Natural killer cell (primary cell): ENCODE measurements around the gene KRTCAP2. TPM values are rescaled to one million over a fixed set of nuclear protein-coding genes. Genes with fewer than 3 reads are reported as not detected.

Experiments used
- ATAC-seq, 3 donors: fragments of 150-1000 bp in 2 of 3; fragments of 200-7000 bp in 1 of 3; cut with Tn5 transposase; 1 replicate in 1 of 3; 2 replicates in 2 of 3; pipeline ENCODE4 v1.10.0; 2021; ENCODE audit warnings: mild to moderate bottlenecking in 2 of 3, moderate library complexity in 2 of 3
- DNase-seq, 2 donors: peaks; one replicate each; pipeline versions ENCODE4 v3.0.0 to v3.0.0-alpha.2; 2013 to 2021; ENCODE audit warnings: mixed read lengths in 1 of 2
- H3K27ac ChIP-seq: one replicate; pipeline ENCODE4 v1.5.1; 2013; ENCODE audit warnings: mild to moderate bottlenecking, low read length
- H3K27me3 ChIP-seq: one replicate; pipeline ENCODE4 v1.6.1; 2013; ENCODE audit warnings: low read length; ENCODE audit not compliant: control insufficient read depth, insufficient read depth
- H3K36me3 ChIP-seq: one replicate; pipeline ENCODE4 v1.6.1; 2013; ENCODE audit warnings: low read length; ENCODE audit not compliant: control insufficient read depth, insufficient read depth
- H3K4me1 ChIP-seq: one replicate; pipeline ENCODE4 v1.6.1; 2013; ENCODE audit warnings: low read length; ENCODE audit not compliant: control insufficient read depth, insufficient read depth
- H3K4me3 ChIP-seq: one replicate; pipeline ENCODE4 v1.5.1; 2013; ENCODE audit warnings: low read length
- H3K9me3 ChIP-seq: one replicate; pipeline ENCODE4 v1.6.1; 2013; ENCODE audit warnings: low read length; ENCODE audit not compliant: control insufficient read depth, insufficient read depth
- H3K27ac Mint-ChIP-seq, 2 donors: one replicate each; pipeline ENCODE4 v1.8.0; 2022; ENCODE audit warnings: mild to moderate bottlenecking in 2 of 2, mixed read lengths in 2 of 2, moderate library complexity in 1 of 2
- H3K27me3 Mint-ChIP-seq, 2 donors: one replicate each; pipeline ENCODE4 v1.8.0; 2022; ENCODE audit warnings: low read depth in 2 of 2, mixed read lengths in 2 of 2
- H3K36me3 Mint-ChIP-seq: one replicate; pipeline ENCODE4 v1.8.0; 2022; ENCODE audit warnings: mixed read lengths
- H3K4me1 Mint-ChIP-seq, 2 donors: one replicate each; pipeline ENCODE4 v1.8.0; 2022; ENCODE audit warnings: mixed read lengths in 2 of 2
- H3K4me3 Mint-ChIP-seq: one replicate; pipeline ENCODE4 v1.8.0; 2022; ENCODE audit warnings: mild to moderate bottlenecking, moderate library complexity, mixed read lengths
- H3K9me3 Mint-ChIP-seq, 2 donors: one replicate each; pipeline ENCODE4 v1.8.0; 2022; ENCODE audit warnings: mixed read lengths in 2 of 2
- WGBS: methylation state at CpG from one replicate; pipeline ENCODE4 v1.1.7; 2013; ENCODE audit warnings: missing lambda C conversion rate; ENCODE audit not compliant: insufficient coverage; 5-methylcytosine and 5-hydroxymethylcytosine counted together
- intact Hi-C: fragments of 100-400 bp; cut with micrococcal nuclease; formaldehyde crosslinking; loops from one replicate; pipeline ENCODE4 v1.14.2; 2022
- total RNA-seq, 4 donors: library from RNA; stranded (reverse); fragments of 120-200 nt in 1 of 4; gene quantifications; one replicate each; pipeline versions ENCODE4 v1.2.3 to v1.2.4, GENCODE V29; 2013 to 2022
- TF ChIP-seq, protein P1 (sequence below): fragments of 200-600 bp; IDR thresholded peaks from one replicate; pipeline ENCODE4 v1.8.0; 2022; ENCODE audit warnings: antibody characterized with exemption

KRTCAP2 gene
- total RNA-seq, 3 donors from 2014 or later (not counting 1 experiment from before 2014, with no cell fraction given) = 95.3 to 113 (median 104) TPM

- no peak for DNase-seq
- no peaks in the 10 kb centered on the region for H3K36me3 Mint-ChIP-seq
- H3K4me3 ChIP-seq = no peak overlapping the region
- H3K36me3 ChIP-seq = no peaks in the 10 kb centered on the region
- H3K27ac Mint-ChIP-seq = peak overlapping the region in 1 of 2 donors; percentile 99
- ATAC-seq = no peak
- peaks cover 30% of the 10 kb centered on the region for H3K4me1 ChIP-seq
- TF ChIP-seq, protein P1, sequence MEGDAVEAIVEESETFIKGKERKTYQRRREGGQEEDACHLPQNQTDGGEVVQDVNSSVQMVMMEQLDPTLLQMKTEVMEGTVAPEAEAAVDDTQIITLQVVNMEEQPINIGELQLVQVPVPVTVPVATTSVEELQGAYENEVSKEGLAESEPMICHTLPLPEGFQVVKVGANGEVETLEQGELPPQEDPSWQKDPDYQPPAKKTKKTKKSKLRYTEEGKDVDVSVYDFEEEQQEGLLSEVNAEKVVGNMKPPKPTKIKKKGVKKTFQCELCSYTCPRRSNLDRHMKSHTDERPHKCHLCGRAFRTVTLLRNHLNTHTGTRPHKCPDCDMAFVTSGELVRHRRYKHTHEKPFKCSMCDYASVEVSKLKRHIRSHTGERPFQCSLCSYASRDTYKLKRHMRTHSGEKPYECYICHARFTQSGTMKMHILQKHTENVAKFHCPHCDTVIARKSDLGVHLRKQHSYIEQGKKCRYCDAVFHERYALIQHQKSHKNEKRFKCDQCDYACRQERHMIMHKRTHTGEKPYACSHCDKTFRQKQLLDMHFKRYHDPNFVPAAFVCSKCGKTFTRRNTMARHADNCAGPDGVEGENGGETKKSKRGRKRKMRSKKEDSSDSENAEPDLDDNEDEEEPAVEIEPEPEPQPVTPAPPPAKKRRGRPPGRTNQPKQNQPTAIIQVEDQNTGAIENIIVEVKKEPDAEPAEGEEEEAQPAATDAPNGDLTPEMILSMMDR = no peak
- H3K27me3 ChIP-seq = peaks cover 7% of the 10 kb centered on the region
- H3K4me3 Mint-ChIP-seq = peak overlapping the region; percentile 21
- intact Hi-C loops = no loop called here
- no peaks in the 10 kb centered on the region for H3K9me3 Mint-ChIP-seq
- 91% methylated on average over 7 of the region's 7 CpGs for WGBS
- H3K27me3 Mint-ChIP-seq = peaks cover 16% of the 10 kb centered on the region in 2 donors
- H3K9me3 ChIP-seq = no peaks in the 10 kb centered on the region
- H3K27ac ChIP-seq = no peak overlapping the region
- H3K4me1 Mint-ChIP-seq = peaks cover 24 to 49% of the 10 kb centered on the region in 2 donors
Observed at GRCh38 chr1:155133799-155134281, 39.3 kb downstream of the KRTCAP2 start.

DNA sequence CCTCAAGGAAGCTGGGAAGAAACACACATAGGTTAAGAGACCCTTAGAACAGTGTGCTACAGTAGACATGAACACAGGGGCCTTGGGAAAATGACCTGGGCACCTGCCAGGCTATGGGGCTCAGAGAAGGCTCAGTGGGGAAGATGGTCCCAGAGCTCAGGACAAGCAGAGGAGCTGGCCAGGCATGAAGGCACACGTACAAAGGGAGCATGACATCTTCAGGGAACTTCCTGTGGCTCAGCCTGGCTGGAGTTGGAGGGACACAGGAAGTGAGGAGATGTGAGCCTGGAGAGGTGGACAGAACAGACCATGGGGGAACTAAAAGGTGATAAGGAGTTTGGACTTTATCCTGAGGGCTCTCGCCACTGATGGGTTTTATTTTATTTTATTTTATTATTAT, 41.2 kb downstream of the KRTCAP2 start:
- intact Hi-C loops = no loop called here
- DNase-seq (no peak), ATAC-seq (no peak)
- Mint-ChIP-seq H3K9me3 (no peaks in the 10 kb centered on the region), H3K36me3 (no peaks in the 10 kb centered on the region), H3K27ac (no peak overlapping the region), H3K4me1 (peaks cover 33 to 51% of the 10 kb centered on the region in 2 donors), H3K27me3 (peaks cover 23 to 29% of the 10 kb centered on the region in 2 donors), H3K4me3 (no peak overlapping the region)
- 62% methylated on average over 1 of the region's 2 CpGs for WGBS
- peaks cover 42% of the 10 kb centered on the region for H3K4me1 ChIP-seq
- H3K27ac ChIP-seq = no peak overlapping the region
- TF ChIP-seq, protein P1 = no peak
- no peaks in the 10 kb centered on the region for H3K36me3 ChIP-seq
- peaks cover 22% of the 10 kb centered on the region for H3K27me3 ChIP-seq
- no peaks in the 10 kb centered on the region for H3K9me3 ChIP-seq
- no peak overlapping the region for H3K4me3 ChIP-seq

GRCh38 chr1:155131285-155131684, 41.8 kb downstream of the KRTCAP2 start:
- Mint-ChIP-seq H3K9me3 (no peaks in the 10 kb centered on the region), H3K36me3 (no peaks in the 10 kb centered on the region), H3K4me1 (peaks cover 36 to 54% of the 10 kb centered on the region in 2 donors), H3K27me3 (peaks cover 23 to 35% of the 10 kb centered on the region in 2 donors), H3K4me3 (no peak overlapping the region), H3K27ac (no peak overlapping the region)
- no peaks in the 10 kb centered on the region for H3K36me3 ChIP-seq
- peaks cover 25% of the 10 kb centered on the region for H3K27me3 ChIP-seq
- WGBS = 95% methylated on average over 8 of the region's 8 CpGs
- intact Hi-C loops = no loop called here
- H3K9me3 ChIP-seq = no peaks in the 10 kb centered on the region
- TF ChIP-seq, protein P1 = no peak
- DNase-seq = no peak
- H3K4me1 ChIP-seq = peaks cover 43% of the 10 kb centered on the region
- no peak overlapping the region for H3K4me3 ChIP-seq
- H3K27ac ChIP-seq = no peak overlapping the region
- ATAC-seq = no peak
